ENCODE results near the gene TAAR1. TPM values are rescaled to one million over a fixed set of nuclear protein-coding genes. Genes with fewer than 3 reads are reported as not detected.
"Not testable (repeated sequence)": the region's sequence is repeated elsewhere in the genome, so short reads cannot be mapped to it uniquely, and the experiment has no call there.

Gene TAAR1
- total RNA-seq, 5 donors from 2014 or later (not counting 1 experiment from before 2014, with no cell fraction given) = not detected

DNA sequence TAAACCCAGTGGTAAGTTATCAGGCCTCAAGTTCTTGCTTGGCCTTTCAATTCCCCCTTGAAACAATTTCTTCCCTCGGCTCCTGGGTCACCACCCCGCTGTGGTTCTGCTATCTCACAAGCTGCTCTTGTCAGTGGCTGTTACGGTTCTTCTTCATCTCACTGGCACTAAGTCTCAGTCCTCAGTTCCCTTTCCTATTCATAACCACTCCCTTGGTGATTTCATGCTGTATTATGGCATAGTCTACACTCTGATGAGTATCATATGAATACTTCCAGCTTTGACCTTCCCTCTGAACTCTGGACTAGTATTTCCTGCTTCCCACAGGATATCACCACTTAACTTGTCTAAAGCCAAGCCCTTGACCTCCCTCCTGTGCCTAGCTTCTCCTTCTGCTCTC, 7.9 kb downstream of the TAAR1 start:
- Mint-ChIP-seq H3K36me3 (no peaks in the 10 kb centered on the region), H3K27ac (no peak overlapping the region), H3K9me3 (no peaks in the 10 kb centered on the region), H3K4me1 (peaks cover 0 to 6% (median 4%) of the 10 kb centered on the region in 3 donors), H3K27me3 (no peaks in the 10 kb centered on the region), H3K4me3 (no peak overlapping the region)
- Histone ChIP-seq H3K36me3 (ENCODE audit: control insufficient read depth in 2 of 2, extremely low read depth in 1 of 2, insufficient read depth in 1 of 2, low read length in 1 of 2) (no peaks in the 10 kb centered on the region), H3K27ac (ENCODE audit: low read length) (no peak overlapping the region), H3K4me3 (ENCODE audit: control insufficient read depth in 1 of 2, extremely low read depth in 1 of 2, low read length in 1 of 2) (no peak overlapping the region), H3K9me3 (no peaks in the 10 kb centered on the region), H3K27me3 (replicated peaks in 1 of 2; ENCODE audit: control insufficient read depth in 2 of 2, extremely low read depth in 1 of 2, insufficient read depth in 2 of 2, low read length in 1 of 2) (no peaks in the 10 kb centered on the region), H3K4me1 (ENCODE audit: control insufficient read depth in 1 of 2, extremely low read depth in 1 of 2, insufficient read depth in 2 of 2, low read length in 2 of 2) (no peaks in the 10 kb centered on the region)
- ChIA-PET POLR2A (interaction anchor here in 1 of 2 donors (0.7 kb wide), 1 partner anchor 41 kb away, joined by 5 read pairs; no protein-coding TSS in a partner anchor), CTCF (no interaction called here)
- no CpG with 5 or more reads among the region's 3 CpGs for WGBS (ENCODE audit: insufficient coverage)
- ATAC-seq (replicated peaks in 1 of 4) (no peak), DNase-seq (no peak)

DNA sequence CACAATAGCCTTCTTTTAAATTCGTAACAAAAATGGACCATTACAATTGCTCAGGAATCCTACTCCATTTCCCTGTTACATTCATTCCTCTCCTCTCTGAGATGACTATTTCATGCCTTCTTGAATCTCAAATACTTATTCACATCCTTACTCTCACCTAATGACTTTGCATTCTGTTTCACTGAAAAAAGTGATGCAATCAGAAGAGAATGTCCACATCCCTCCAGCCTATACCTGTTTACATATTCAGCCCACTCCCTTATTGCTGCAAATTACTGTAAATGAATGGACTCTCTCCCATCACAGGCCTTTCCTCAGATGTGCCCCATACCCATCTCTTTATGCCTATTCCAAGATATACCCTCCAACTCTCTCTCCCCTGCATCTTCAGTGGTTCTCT, 8.6 kb downstream of the TAAR1 start:
- H3K36me3 Mint-ChIP-seq = no peaks in the 10 kb centered on the region
- Histone ChIP-seq H3K4me3 (ENCODE audit: control insufficient read depth in 1 of 2, extremely low read depth in 1 of 2, low read length in 1 of 2) (no peak overlapping the region), H3K27me3 (replicated peaks in 1 of 2; ENCODE audit: control insufficient read depth in 2 of 2, extremely low read depth in 1 of 2, insufficient read depth in 2 of 2, low read length in 1 of 2) (no peaks in the 10 kb centered on the region), H3K36me3 (ENCODE audit: control insufficient read depth in 2 of 2, extremely low read depth in 1 of 2, insufficient read depth in 1 of 2, low read length in 1 of 2) (no peaks in the 10 kb centered on the region), H3K9me3 (no peaks in the 10 kb centered on the region), H3K27ac (ENCODE audit: low read length) (no peak overlapping the region), H3K4me1 (ENCODE audit: control insufficient read depth in 1 of 2, extremely low read depth in 1 of 2, insufficient read depth in 2 of 2, low read length in 2 of 2) (no peaks in the 10 kb centered on the region)
- ChIA-PET CTCF (no interaction called here), POLR2A (interaction anchor here in 1 of 2 donors (0.7 kb wide), 1 partner anchor 42 kb away, joined by 5 read pairs; no protein-coding TSS in a partner anchor)
- DNase-seq = no peak
- ATAC-seq (replicated peaks in 1 of 4) = no peak
- no peak overlapping the region for H3K27ac Mint-ChIP-seq
- H3K9me3 Mint-ChIP-seq = no peaks in the 10 kb centered on the region
- H3K4me3 Mint-ChIP-seq = no peak overlapping the region
- WGBS (ENCODE audit: insufficient coverage) = 100% methylated on average over 1 of the region's 1 CpG
- H3K4me1 Mint-ChIP-seq = peaks cover 0 to 6% (median 4%) of the 10 kb centered on the region in 3 donors
- peaks cover 0 to under 1% of the 10 kb centered on the region in 2 donors for H3K27me3 Mint-ChIP-seq

DNA sequence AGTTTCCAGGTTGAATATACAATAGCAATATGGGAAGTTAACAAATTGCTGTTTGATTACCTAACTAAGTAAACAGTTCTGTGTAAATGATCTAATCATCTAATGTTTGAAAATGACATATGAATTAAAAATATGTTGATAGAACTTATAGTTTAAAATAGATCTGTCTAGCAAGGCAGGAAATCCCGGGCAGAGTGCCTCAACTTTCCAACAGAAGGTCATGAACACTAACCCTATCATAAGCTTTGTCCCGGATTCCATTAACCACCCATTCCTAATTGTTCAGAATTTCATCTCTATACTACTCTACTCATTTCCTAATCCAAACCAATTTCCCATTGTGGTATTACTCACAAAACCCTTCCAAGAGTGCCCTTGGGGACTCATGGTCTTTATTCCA, 10.2 kb downstream of the TAAR1 start:
- H3K27me3 ChIP-seq (replicated peaks in 1 of 2; ENCODE audit: control insufficient read depth in 2 of 2, extremely low read depth in 1 of 2, insufficient read depth in 2 of 2, low read length in 1 of 2) = no peaks in the 10 kb centered on the region
- H3K27ac ChIP-seq (ENCODE audit: low read length) = no peak overlapping the region
- CTCF ChIA-PET = no interaction called here
- Mint-ChIP-seq H3K36me3 (no peaks in the 10 kb centered on the region), H3K9me3 (no peaks in the 10 kb centered on the region), H3K27me3 (peaks cover 0 to 5% of the 10 kb centered on the region in 2 donors), H3K4me1 (peaks cover 0 to 6% (median 4%) of the 10 kb centered on the region in 3 donors), H3K27ac (no peak overlapping the region), H3K4me3 (no peak overlapping the region)
- ATAC-seq (replicated peaks in 1 of 4) (no peak), DNase-seq (no peak)
- H3K4me3 ChIP-seq (ENCODE audit: control insufficient read depth in 1 of 2, extremely low read depth in 1 of 2, low read length in 1 of 2) = no peak overlapping the region
- WGBS (ENCODE audit: insufficient coverage) = 100% methylated on average over 1 of the region's 2 CpGs
- no peaks in the 10 kb centered on the region for H3K9me3 ChIP-seq
- H3K4me1 ChIP-seq (ENCODE audit: control insufficient read depth in 1 of 2, extremely low read depth in 1 of 2, insufficient read depth in 2 of 2, low read length in 2 of 2) = no peaks in the 10 kb centered on the region
- POLR2A ChIA-PET = no interaction called here
- H3K36me3 ChIP-seq (ENCODE audit: control insufficient read depth in 2 of 2, extremely low read depth in 1 of 2, insufficient read depth in 1 of 2, low read length in 1 of 2) = no peaks in the 10 kb centered on the region

DNA sequence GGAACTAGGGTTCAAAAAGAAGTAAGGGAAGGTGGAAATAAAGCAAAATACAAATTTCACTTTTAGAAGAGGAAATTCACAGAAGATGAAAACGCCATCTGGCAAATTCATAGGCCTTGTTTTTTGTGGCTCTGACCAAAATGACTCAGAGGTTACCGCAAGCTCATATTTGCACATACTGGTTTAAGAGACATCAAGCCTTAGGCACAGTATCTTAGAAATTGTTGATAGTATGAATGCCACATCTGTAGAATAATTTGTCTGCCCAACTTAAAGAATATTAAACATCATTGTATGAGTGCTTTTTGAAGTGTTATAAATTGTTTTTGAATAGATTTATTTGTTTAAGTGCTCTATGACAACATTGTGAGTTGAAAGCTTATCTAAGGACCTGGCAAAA, 10.6 kb downstream of the TAAR1 start:
- H3K4me3 Mint-ChIP-seq = no peak overlapping the region
- H3K4me1 Mint-ChIP-seq = peaks cover 0 to 6% (median 4%) of the 10 kb centered on the region in 3 donors
- peaks cover 0 to 5% of the 10 kb centered on the region in 2 donors for H3K27me3 Mint-ChIP-seq
- POLR2A ChIA-PET = no interaction called here
- Histone ChIP-seq H3K27me3 (replicated peaks in 1 of 2; ENCODE audit: control insufficient read depth in 2 of 2, extremely low read depth in 1 of 2, insufficient read depth in 2 of 2, low read length in 1 of 2) (no peaks in the 10 kb centered on the region), H3K4me3 (ENCODE audit: control insufficient read depth in 1 of 2, extremely low read depth in 1 of 2, low read length in 1 of 2) (no peak overlapping the region), H3K27ac (ENCODE audit: low read length) (no peak overlapping the region), H3K9me3 (no peaks in the 10 kb centered on the region), H3K4me1 (ENCODE audit: control insufficient read depth in 1 of 2, extremely low read depth in 1 of 2, insufficient read depth in 2 of 2, low read length in 2 of 2) (no peaks in the 10 kb centered on the region), H3K36me3 (ENCODE audit: control insufficient read depth in 2 of 2, extremely low read depth in 1 of 2, insufficient read depth in 1 of 2, low read length in 1 of 2) (no peaks in the 10 kb centered on the region)
- WGBS (ENCODE audit: insufficient coverage) = no CpG with 5 or more reads among the region's 2 CpGs
- CTCF ChIA-PET = interaction anchor here in 1 of 2 donors (0.6 to 0.7 kb wide), 2 partner anchors 195 to 1263 kb away, joined by 3 read pairs; no protein-coding TSS in a partner anchor
- no peaks in the 10 kb centered on the region for H3K36me3 Mint-ChIP-seq
- H3K9me3 Mint-ChIP-seq = no peaks in the 10 kb centered on the region
- peak in 3 of 4 experiments; percentile 55 to 80 (median 75) for ATAC-seq (replicated peaks in 1 of 4)
- peak overlapping the region in 1 of 2 donors; percentile 42 for H3K27ac Mint-ChIP-seq
- peak in 4 of 35 experiments; percentile 6 to 27 (median 10) for DNase-seq

DNA sequence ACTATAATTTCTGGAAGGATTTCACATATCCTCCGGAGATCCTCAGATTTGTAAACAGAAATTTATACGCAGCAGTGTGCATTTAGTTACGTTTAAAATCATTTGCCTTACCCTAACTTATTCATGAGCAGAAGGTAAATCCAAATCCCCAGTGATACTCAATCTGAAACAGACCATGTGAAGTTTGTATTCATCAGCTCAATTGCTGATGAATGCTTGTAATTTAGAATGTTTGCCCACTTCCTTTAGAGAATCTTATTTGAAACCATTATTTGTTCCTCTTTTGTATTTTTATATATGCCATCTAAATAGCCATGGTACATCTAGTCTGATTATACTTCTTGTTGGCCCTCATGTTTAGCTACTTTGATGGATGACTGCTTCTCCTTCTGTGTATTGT, 15.4 kb downstream of the TAAR1 start:
- no peaks in the 10 kb centered on the region for H3K36me3 Mint-ChIP-seq

DNA sequence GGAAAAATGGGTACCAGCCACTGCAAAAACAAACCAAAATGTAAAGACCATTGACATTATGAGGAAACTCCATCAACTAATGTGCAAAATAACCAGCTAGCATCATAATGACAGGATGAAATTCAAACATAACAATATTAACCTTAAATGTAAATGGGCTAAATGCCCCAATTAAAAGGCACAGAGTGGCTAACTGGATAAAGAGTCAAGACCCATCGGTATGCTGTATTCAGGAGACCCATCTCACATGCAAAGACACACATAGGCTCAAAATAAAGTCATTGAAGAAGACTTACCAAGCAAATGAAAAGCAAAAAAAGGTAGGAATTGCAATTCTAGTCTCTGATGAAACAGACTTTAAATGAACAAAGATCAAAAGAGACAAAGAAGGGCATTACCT, 21.8 kb downstream of the TAAR1 start:
- H3K4me3 Mint-ChIP-seq; H3K4me1 Mint-ChIP-seq; H3K36me3 ChIP-seq (ENCODE audit: control insufficient read depth in 2 of 2, extremely low read depth in 1 of 2, insufficient read depth in 1 of 2, low read length in 1 of 2); H3K9me3 Mint-ChIP-seq; H3K4me3 ChIP-seq (ENCODE audit: control insufficient read depth in 1 of 2, extremely low read depth in 1 of 2, low read length in 1 of 2); H3K4me1 ChIP-seq (ENCODE audit: control insufficient read depth in 1 of 2, extremely low read depth in 1 of 2, insufficient read depth in 2 of 2, low read length in 2 of 2); H3K9me3 ChIP-seq; DNase-seq; H3K27ac ChIP-seq (ENCODE audit: low read length); H3K36me3 Mint-ChIP-seq; POLR2A ChIA-PET; H3K27ac Mint-ChIP-seq; H3K27me3 ChIP-seq (replicated peaks in 1 of 2; ENCODE audit: control insufficient read depth in 2 of 2, extremely low read depth in 1 of 2, insufficient read depth in 2 of 2, low read length in 1 of 2); ATAC-seq (replicated peaks in 1 of 4): not testable (repeated sequence)
- no CpG with 5 or more reads among the region's 1 CpG for WGBS (ENCODE audit: insufficient coverage)
- H3K27me3 Mint-ChIP-seq = peaks cover 40 to 53% of the 10 kb centered on the region in 2 donors
- CTCF ChIA-PET = interaction anchor here in 1 of 2 donors (0.8 kb wide), 1 partner anchor 29 kb away, joined by 3 read pairs; no protein-coding TSS in a partner anchor

More for the DNA sequence above, 15.4 kb downstream of the TAAR1 start:
- Histone ChIP-seq H3K9me3 (no peaks in the 10 kb centered on the region), H3K4me3 (ENCODE audit: control insufficient read depth in 1 of 2, extremely low read depth in 1 of 2, low read length in 1 of 2) (no peak overlapping the region), H3K36me3 (ENCODE audit: control insufficient read depth in 2 of 2, extremely low read depth in 1 of 2, insufficient read depth in 1 of 2, low read length in 1 of 2) (no peaks in the 10 kb centered on the region), H3K27ac (ENCODE audit: low read length) (no peak overlapping the region), H3K27me3 (replicated peaks in 1 of 2; ENCODE audit: control insufficient read depth in 2 of 2, extremely low read depth in 1 of 2, insufficient read depth in 2 of 2, low read length in 1 of 2) (no peaks in the 10 kb centered on the region), H3K4me1 (ENCODE audit: control insufficient read depth in 1 of 2, extremely low read depth in 1 of 2, insufficient read depth in 2 of 2, low read length in 2 of 2) (no peaks in the 10 kb centered on the region)
- 83% methylated on average over 1 of the region's 3 CpGs for WGBS (ENCODE audit: insufficient coverage)
- Mint-ChIP-seq H3K4me1 (peaks cover 0 to 5% (median 4%) of the 10 kb centered on the region in 3 donors), H3K4me3 (no peak overlapping the region), H3K9me3 (no peaks in the 10 kb centered on the region), H3K27me3 (peaks cover 9% of the 10 kb centered on the region in 2 donors), H3K27ac (no peak overlapping the region)
- ATAC-seq (replicated peaks in 1 of 4) (no peak), DNase-seq (no peak)
- ChIA-PET POLR2A (no interaction called here), CTCF (no interaction called here)

DNA sequence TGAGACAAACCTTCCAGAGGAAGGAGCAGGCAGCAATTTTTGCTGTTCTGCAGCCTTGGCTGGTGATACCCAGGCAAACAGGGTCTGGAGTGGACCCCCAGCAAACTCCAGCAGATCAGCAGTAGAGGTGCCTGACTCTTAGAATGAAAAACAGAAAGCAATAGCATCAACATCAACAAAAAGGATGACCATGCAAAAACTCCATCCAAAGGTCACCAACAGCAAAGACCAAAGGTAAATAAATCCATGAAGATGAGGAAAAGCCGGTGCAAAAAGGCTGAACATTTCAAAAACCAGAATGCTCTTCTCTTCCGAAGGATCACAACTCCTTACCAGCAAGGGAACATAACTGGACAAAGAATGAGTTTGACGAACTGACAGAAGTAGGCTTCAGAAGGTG, 23.1 kb downstream of the TAAR1 start:
- H3K4me3 Mint-ChIP-seq; POLR2A ChIA-PET; H3K27ac ChIP-seq (ENCODE audit: low read length); H3K4me3 ChIP-seq (ENCODE audit: control insufficient read depth in 1 of 2, extremely low read depth in 1 of 2, low read length in 1 of 2); H3K9me3 Mint-ChIP-seq; CTCF ChIA-PET; H3K27me3 ChIP-seq (replicated peaks in 1 of 2; ENCODE audit: control insufficient read depth in 2 of 2, extremely low read depth in 1 of 2, insufficient read depth in 2 of 2, low read length in 1 of 2); ATAC-seq (replicated peaks in 1 of 4); H3K36me3 Mint-ChIP-seq; H3K36me3 ChIP-seq (ENCODE audit: control insufficient read depth in 2 of 2, extremely low read depth in 1 of 2, insufficient read depth in 1 of 2, low read length in 1 of 2); H3K27ac Mint-ChIP-seq; DNase-seq; H3K4me1 ChIP-seq (ENCODE audit: control insufficient read depth in 1 of 2, extremely low read depth in 1 of 2, insufficient read depth in 2 of 2, low read length in 2 of 2); H3K9me3 ChIP-seq; H3K4me1 Mint-ChIP-seq: not testable (repeated sequence)
- WGBS (ENCODE audit: insufficient coverage) = no CpG with 5 or more reads among the region's 3 CpGs
- peaks cover 44 to 55% of the 10 kb centered on the region in 2 donors for H3K27me3 Mint-ChIP-seq
